NCI-H2107 treated with DMSO at 0.1 percent for 48 hours (cell line): ENCODE data around the gene XPO5.
"Not testable (repeated sequence)": the region's sequence is repeated elsewhere in the genome, so short reads cannot be mapped to it uniquely, and the experiment has no call there.

ENCODE experiments used
- DNase-seq: peaks from one replicate; lab custom pipeline; 2025; ENCODE audit not compliant: unreplicated experiment; lab: John Stamatoyannopoulos, UW

XPO5 gene

GRCh38 chr6:43498291-43498690 is 77.5 kb downstream of the XPO5 start:
- DNase-seq: not testable (repeated sequence)

GRCh38 chr6:43497689-43498088 is 78.1 kb downstream of the XPO5 start:
- DNase-seq: no peak

GRCh38 chr6:43497129-43497396 is 78.8 kb downstream of the XPO5 start:
- DNase-seq: no peak

GRCh38 chr6:43496370-43497128 is 79.3 kb downstream of the XPO5 start:
- no peak for DNase-seq

GRCh38 chr6:43495409-43495941 is 80.4 kb downstream of the XPO5 start:
- no peak for DNase-seq

GRCh38 chr6:43494766-43495165 is 81.1 kb downstream of the XPO5 start:
- no peak for DNase-seq

GRCh38 chr6:43494321-43494720 is 81.5 kb downstream of the XPO5 start:
- DNase-seq: no peak

GRCh38 chr6:43493833-43494232 is 82.0 kb downstream of the XPO5 start:
- no peak for DNase-seq

- DNase-seq: no peak
Measured at GRCh38 chr6:43493230-43493629, 82.6 kb downstream of the XPO5 start.

GRCh38 chr6:43492673-43493072 is 83.2 kb downstream of the XPO5 start:
- no peak for DNase-seq

GRCh38 chr6:43491750-43492661 is 83.8 kb downstream of the XPO5 start:
- no peak for DNase-seq

- no peak for DNase-seq
Measured at GRCh38 chr6:43490523-43490939, 85.3 kb downstream of the XPO5 start.

- no peak for DNase-seq
Measured at GRCh38 chr6:43489277-43490072, 86.4 kb downstream of the XPO5 start.

GRCh38 chr6:43488667-43489276 is 87.1 kb downstream of the XPO5 start:
- no peak for DNase-seq

GRCh38 chr6:43481591-43482236 is 94.1 kb downstream of the XPO5 start:
- DNase-seq: no peak

GRCh38 chr6:43481075-43481474 is 94.8 kb downstream of the XPO5 start:
- DNase-seq: no peak

- no peak for DNase-seq
Measured at GRCh38 chr6:43478008-43478372, 97.8 kb downstream of the XPO5 start.

GRCh38 chr6:43477235-43478007 is 98.4 kb downstream of the XPO5 start, which contains the start of gene TJAP1:
TJAP1 (plus strand) TSS chr6:43477570; CDS start chr6:43499002, 21,432 bp downstream.
- DNase-seq: peak; percentile 72

- DNase-seq: no peak
Measured at GRCh38 chr6:43476746-43477145, 99.1 kb downstream of the XPO5 start.

- no peak for DNase-seq
Measured at GRCh38 chr6:43475516-43475915, 100.3 kb downstream of the XPO5 start.
